HG02870 (cell line): ENCODE measurements around the gene HAAO.

Source experiments
- ATAC-seq: cut with Tn5 transposase; IDR thresholded peaks from one replicate; pipeline ENCODE4 v1.9.1; 2021; ENCODE audit warnings: mild to moderate bottlenecking, moderate library complexity; ENCODE audit not compliant: unreplicated experiment

The HAAO gene

DNA sequence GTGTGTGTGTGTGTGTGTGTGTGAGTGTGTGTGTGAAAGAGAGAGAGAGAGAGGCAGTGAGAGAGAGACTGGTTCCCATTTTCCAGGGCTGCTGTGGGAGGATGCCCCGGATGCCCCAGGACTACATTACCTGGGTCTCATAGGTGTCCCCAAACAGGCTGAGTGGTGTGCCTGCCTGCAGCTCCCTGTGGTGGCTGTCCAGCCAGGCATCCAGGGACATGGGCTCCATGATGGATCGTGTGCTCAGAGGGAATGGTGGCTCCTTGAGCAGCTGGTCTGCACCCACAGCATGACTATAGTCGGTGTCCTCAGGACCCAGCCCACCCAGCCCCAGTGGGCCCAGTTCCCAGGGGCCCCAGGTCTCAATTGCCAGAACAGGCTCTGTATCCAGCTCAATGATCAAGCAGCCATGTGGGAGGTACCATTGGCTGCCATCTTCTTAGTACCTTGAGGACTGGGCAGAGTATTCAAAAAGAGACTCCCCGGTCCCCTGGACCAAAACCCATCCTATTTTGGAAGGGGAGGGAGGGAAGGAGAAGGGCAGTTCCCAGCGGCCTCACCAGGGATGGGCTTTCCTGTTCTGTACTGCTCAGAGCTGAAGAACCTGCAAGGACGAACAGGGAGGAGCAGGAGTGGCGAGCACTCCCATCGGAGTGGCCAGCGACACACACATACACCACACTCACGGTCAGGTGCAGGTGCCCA, 22.6 kb downstream of the HAAO start:
- no peak for ATAC-seq

DNA sequence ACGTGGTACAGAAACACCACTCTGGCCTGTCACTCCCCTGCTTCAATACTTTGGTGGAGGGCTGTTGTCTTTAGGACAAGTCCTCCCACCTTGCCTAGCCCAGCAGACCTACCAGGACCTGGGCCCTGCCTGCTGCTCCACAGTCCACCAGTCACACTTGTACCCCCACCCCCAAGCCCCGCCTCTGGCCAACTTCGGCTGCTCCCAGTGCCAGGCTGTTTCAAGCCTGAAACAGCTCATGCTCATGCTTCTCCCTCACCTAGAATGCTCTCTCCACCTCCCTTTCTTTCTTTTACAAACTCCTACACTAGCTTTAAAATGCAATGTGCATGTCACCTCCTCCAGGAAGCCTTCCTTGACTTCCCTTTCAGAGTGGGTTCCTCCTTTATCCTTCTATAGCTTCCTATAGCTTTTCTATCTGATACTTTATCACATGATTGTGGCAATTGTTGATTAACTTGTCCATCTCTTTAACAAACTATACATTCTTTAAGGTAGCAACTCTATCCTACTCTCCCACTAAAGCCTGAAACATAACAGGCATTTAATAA, 23.6 kb downstream of the HAAO start:
- no peak for ATAC-seq

- no peak for ATAC-seq
Observed at GRCh38 chr2:42767899-42768705, 24.3 kb downstream of the HAAO start.

DNA sequence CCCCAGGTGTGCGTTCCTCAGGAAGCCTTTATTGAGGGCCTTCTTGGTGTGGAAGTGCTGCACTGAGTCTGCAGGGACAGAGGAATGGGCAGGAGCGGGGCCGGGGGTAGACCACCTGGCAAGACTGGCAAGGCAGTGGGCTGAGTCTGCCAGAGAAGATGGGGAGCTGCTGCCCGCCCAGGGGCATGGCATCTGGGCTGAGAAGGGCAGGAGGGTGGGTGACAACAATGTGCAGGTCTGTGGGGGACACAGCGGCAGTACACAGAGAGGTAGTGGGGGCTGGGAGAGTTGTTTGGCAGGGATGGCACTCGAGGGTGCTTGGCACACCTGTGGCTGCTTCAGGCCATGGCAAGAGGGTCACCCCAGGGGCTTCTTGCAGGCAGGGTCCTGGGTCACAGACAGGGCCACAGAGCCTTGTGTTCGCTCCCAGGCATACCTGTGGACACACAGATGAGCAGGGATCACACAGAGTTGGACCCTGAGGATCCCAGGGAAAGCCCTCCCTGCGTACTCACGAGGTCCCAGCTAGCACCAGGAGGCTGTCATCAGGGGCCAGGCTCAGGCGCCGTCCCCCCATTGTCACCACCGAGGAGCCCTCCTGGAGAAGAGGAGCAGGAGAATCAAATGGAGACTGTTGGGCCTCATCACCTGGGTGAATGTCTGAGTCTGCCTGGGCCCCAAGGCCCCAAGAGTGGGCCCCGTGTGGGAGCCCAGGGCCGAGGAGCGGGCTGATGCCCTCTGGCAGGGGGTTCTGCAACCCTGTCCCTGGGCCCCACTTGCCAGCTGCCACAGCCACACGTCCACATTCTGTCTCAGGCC, 25.1 kb downstream of the HAAO start:
- no peak for ATAC-seq

DNA sequence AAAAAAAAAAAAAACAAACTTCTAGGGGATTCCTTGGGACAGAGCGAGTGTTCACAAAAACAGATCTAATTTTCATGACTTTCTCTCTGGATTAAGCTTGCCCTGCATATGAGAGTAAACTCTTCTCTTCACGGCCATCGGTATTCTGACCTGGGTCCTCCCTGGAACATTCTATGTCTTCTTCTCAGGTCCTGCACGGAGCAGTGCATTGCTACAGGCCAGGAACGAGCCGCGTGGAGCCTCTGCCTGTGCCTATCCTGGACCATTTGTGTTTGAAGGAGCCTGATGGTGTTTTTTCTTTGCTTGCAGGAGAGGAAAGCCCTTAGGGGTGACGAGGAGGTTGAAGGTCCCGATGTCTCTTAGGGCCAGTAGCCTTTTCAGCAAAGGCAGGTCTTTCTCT, 26.7 kb downstream of the HAAO start:
- no peak for ATAC-seq

DNA sequence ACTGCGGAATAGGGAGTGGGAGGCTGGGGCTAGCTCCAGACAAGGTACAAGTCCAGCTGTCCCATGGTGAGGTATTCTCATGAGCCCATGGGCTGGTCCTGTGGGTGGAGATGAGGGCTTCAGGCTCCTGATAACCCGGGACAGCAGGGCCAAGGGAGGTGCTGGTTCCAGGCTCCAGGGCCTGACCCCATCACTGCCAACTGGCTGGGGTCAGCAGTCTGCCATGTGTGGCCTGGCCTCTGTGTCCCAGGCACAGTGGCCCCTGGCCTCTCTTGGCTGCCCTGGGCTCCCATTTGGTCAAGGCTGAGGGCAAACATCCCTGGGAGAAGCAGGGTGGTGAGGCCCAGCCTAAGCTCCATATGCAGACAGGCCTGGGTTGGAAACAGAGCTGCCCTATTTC, 27.5 kb downstream of the HAAO start:
- no peak for ATAC-seq

- no peak for ATAC-seq
Observed at GRCh38 chr2:42764096-42764495, 28.3 kb downstream of the HAAO start, which contains the start of gene OXER1. Gene OXER1 (minus strand): TSS chr2:42764135. CDS start chr2:42764062, 73 bp downstream.

DNA sequence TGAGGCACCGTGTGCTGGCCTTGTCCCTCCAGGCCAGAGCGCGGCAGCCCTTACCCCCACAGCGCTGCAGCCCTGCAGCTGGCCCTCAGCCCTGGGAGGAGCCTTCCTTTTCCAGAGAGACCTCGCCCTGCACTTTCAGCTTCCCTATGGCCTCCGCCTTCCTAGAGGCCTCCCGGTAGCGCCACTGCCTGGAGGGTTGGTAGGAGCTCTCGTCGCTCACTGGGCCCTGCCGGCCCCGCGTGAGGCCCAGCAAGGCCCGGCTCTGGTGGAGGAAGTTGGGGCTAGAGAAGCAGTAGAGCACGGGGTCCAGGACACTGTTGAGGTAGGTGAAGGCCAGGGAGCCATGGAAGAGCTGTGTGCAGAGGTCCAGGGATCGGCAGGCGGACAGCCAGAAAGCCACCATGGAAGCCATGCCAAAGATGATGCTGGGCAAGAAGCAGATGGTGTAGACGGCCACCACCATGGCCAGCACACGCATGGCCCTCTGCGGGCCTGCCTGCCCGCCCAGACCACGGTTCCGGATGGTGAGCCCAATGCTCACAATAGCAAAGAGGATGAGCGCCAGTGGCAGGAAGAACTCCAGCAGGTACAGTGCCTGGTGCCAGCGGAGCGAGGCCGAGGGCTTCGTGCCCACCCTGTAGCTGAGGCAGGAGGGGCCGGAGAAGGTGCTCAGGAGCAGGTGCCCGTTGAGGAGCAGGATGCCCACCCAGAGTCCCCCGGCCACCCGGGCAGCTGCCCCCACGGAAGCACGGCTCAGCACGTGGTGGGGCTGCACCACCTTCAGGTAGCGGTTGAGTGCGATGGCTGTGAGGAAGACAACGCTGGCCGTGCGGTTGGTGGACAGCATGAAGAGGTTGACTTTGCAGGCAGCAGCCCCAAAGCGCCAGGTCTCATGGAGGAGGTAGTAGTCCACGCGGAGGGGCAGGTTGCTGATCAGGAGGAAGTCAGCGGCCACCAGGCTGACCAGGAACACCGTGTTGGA, 29.3 kb downstream of the HAAO start:
- ATAC-seq = no peak

DNA sequence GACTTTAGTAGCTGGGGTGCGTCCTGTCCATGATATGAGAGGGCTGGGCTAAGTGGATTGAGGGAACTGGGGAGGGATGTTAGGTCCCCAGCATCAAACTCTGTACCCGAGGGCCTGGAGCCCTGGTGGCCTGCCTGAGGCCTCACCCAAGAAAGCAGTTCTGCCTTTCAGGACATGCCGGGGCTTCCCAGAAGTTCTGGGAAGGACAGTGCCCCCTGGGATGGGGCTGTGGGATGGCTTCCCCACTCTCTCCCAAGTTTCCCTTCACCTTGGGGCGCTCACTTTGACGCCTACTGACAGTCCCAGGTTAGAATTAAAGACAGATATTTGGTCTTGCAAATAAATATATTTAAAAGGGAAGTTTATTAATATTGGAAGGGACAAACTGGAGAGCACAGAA, 30.2 kb downstream of the HAAO start:
- ATAC-seq = no peak

- ATAC-seq = no peak
Observed at GRCh38 chr2:42761554-42761953, 30.8 kb downstream of the HAAO start.

DNA sequence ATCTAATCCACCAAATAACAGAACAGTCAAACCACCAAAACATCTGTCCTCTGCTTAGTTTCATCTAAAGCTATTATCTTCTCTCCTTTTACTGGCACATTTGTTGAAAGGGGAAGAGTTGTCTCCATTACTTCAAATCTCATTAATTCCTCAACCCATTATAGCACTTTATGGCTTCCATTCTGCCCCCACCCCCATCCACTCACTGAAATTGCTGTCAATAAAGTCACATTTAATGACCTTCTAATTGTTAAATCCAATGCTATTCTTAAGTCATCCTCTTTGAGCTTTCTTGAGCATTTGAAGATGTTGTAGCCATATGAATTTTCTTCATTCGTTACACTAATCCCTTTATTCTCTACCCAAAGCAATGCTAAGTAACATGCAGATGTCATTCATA, 33.6 kb downstream of the HAAO start:
- no peak for ATAC-seq

- ATAC-seq = no peak
Observed at GRCh38 chr2:42757981-42758740, 34.2 kb downstream of the HAAO start.

DNA sequence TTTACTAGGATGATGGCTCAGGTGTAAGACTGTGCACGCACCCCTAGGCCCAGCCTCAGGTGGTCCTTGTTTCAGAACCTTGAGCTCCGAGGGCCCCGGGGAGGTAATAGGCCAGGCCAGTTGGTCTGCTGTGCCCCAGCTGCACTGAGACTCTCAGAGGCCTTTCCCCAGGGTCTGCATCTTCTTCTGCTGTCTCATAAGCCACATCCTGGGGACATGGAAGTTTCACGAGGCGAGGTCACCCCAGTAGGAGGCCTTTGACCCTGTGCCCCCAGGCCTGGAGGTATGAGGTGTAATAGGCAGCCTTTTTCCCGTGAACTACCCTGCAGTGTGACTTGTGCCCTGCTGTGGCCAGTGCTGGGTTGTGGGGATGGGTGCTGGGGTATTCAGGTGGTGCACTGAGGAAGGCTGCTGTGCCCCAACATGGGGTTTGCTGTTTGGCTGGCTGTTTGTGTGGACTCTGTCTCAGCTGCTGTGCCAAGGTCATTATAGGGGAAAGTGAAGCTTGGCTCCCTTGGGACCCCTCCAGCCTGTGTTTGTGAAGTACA, 35.3 kb downstream of the HAAO start:
- ATAC-seq = no peak

DNA sequence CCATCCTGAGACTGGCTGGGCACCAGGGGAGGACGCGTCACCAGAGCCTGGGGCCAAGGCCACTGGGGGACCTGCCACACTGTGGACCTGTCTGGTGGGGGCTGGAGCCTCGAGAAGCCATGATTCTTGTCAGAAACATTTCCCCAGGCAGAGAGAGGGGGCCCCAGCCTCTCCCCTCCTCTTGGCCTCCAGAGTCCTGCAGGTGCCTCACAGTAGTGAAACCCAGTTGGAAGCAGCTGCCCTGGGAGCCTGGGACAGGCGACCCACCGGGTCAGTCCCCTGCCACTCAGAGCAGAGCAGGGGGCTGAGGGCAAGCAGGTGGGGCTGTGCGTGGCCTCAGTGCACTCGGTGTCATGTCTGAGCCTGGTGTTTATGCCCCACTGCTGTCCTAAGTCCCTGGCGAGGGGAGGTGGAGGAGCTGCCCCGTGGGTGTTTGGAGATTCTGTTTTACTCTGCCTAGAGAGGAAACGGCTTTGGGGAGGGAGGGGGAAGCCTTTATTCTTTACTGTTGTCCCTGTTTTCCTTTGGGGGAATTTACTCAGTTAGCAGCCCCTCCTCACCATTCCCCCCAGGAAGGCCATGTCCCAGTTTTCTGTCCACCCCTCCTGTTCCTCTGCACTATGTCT, 36.1 kb downstream of the HAAO start:
- ATAC-seq = no peak

DNA sequence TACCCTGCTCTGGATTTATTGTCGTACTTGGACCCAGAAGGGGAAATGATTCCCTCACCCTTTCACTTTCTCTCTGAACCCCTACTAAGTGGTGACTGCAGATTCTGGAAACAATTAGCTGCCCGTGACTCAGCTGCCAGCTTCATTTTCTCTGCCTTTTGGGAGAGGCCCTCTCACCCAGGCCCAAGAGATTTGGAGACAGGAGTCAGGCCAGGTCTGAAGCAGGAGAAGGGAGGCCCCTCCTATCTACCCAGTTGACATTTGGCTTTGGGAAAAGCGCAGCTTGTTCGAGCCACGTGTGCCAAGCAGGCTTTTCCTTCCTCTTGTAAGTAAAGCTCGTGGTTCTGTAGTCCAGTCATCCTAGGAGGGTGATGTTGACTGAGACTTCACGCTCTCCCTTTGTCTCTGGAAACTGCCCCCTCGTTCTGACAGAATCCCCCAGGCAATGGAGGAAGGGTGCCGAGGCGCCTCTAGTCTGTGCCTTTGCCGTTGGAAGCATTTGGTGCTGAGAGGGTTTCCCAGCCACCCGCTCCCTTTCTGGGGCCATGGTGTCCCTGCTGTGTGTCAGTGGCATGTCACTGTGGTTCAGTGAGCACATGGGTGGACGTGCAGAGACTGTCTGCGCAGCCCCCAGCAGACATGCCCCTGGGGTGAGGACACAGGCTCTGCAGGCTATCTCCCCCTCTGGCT, 37.0 kb downstream of the HAAO start:
- ATAC-seq = no peak

- no peak for ATAC-seq
Observed at GRCh38 chr2:42754776-42755140, 37.6 kb downstream of the HAAO start.

GRCh38 chr2:42754021-42754775, 38.2 kb downstream of the HAAO start:
- no peak for ATAC-seq
